Keratinocyte (primary cell): Measurements from ENCODE around the gene MME.
"Not testable (repeated sequence)": the region's sequence is repeated elsewhere in the genome, so short reads cannot be mapped to it uniquely, and the experiment has no call there.

Experiments used
- EZH2 ChIP-seq: IDR thresholded peaks from one replicate; pipeline ENCODE4 v1.6.1; 2012; ENCODE audit warnings: inconsistent platforms, mild to moderate bottlenecking, low read length, moderate library complexity
- TF ChIP-seq, protein P1 (sequence below), 3 experiments: IDR thresholded peaks in 1 of 3; conservative IDR thresholded peaks in 1 of 3; optimal IDR thresholded peaks in 1 of 3; 2 replicates in 2 of 3; 3 replicates in 1 of 3; pipeline versions ENCODE3 to v1.5.1; 2011; ENCODE audit warnings: low read length in 3 of 3, mild to moderate bottlenecking in 3 of 3, moderate library complexity in 2 of 3, control low read depth in 1 of 3, inconsistent platforms in 1 of 3; ENCODE audit not compliant: insufficient read depth in 2 of 3; ENCODE audit errors: extremely low read depth in 1 of 3

- TF ChIP-seq, protein P1, sequence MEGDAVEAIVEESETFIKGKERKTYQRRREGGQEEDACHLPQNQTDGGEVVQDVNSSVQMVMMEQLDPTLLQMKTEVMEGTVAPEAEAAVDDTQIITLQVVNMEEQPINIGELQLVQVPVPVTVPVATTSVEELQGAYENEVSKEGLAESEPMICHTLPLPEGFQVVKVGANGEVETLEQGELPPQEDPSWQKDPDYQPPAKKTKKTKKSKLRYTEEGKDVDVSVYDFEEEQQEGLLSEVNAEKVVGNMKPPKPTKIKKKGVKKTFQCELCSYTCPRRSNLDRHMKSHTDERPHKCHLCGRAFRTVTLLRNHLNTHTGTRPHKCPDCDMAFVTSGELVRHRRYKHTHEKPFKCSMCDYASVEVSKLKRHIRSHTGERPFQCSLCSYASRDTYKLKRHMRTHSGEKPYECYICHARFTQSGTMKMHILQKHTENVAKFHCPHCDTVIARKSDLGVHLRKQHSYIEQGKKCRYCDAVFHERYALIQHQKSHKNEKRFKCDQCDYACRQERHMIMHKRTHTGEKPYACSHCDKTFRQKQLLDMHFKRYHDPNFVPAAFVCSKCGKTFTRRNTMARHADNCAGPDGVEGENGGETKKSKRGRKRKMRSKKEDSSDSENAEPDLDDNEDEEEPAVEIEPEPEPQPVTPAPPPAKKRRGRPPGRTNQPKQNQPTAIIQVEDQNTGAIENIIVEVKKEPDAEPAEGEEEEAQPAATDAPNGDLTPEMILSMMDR (optimal IDR thresholded peaks at IDR 0.05 in 1 of 3, IDR thresholded peaks at IDR 0.05 in 1 of 3, conservative IDR thresholded peaks at IDR 0.05 in 1 of 3; ENCODE audit: extremely low read depth in 1 of 3, insufficient read depth in 2 of 3, low read length in 3 of 3): not testable (repeated sequence)
- not testable (repeated sequence) for TF ChIP-seq EZH2
These were observed 54.2 kb downstream of the MME start for GRCh38 chr3:155134311-155134710.
